DND-41 (cell line): ENCODE results near the gene RSPH9.
A peak's percentile ranks its signal among the peaks of the same experiment; 100 is the strongest.

ENCODE experiments used
- ATAC-seq: fragments of 200-7000 bp; cut with Tn5 transposase; 3 replicates; pipeline ENCODE4 v1.9.1; 2021; ENCODE audit warnings: low read depth; ENCODE audit not compliant: insufficient read depth
- DNase-seq: peaks from one replicate; pipeline ENCODE4 v3.0.0-alpha.2; 2020
- H2AFZ ChIP-seq: 2 replicates; pipeline ENCODE4 v1.6.0; 2012; ENCODE audit warnings: low read depth, low read length
- H3K27ac ChIP-seq: 2 replicates; pipeline ENCODE4 v1.5.1; 2012; ENCODE audit warnings: low read length, inconsistent platforms
- H3K27me3 ChIP-seq: fragments of 200-600 bp; sonication (generic); 2 replicates; pipeline ENCODE4 v1.6.0; 2012; ENCODE audit warnings: low read length, mild to moderate bottlenecking, inconsistent platforms; ENCODE audit not compliant: insufficient read depth, poor library complexity
- H3K36me3 ChIP-seq: 2 replicates; pipeline ENCODE4 v1.5.1; 2012; ENCODE audit warnings: low read length, inconsistent platforms; ENCODE audit not compliant: insufficient read depth
- H3K4me1 ChIP-seq: 2 replicates; pipeline ENCODE4 v1.5.1; 2012; ENCODE audit warnings: mild to moderate bottlenecking, low read length; ENCODE audit not compliant: insufficient read depth
- H3K4me2 ChIP-seq: 2 replicates; pipeline ENCODE4 v1.6.0; 2012; ENCODE audit warnings: mild to moderate bottlenecking, moderate library complexity, low read length, inconsistent platforms; ENCODE audit not compliant: insufficient read depth
- H3K4me3 ChIP-seq, 2 experiments: fragments of 200-600 bp in 1 of 2; shearing (Covaris generic) in 1 of 2; 2 replicates each; pipeline ENCODE4 v1.5.1; 2012 to 2016; ENCODE audit warnings: inconsistent platforms in 2 of 2, low read length in 2 of 2, mild to moderate bottlenecking in 2 of 2, low read depth in 1 of 2, moderate library complexity in 1 of 2
- H3K79me2 ChIP-seq: 2 replicates; pipeline ENCODE4 v1.6.0; 2012; ENCODE audit warnings: low read length, inconsistent platforms; ENCODE audit not compliant: insufficient read depth
- H3K9ac ChIP-seq: 2 replicates; pipeline ENCODE4 v1.6.0; 2012; ENCODE audit warnings: low read depth, mild to moderate bottlenecking, inconsistent platforms, low read length, moderate library complexity
- H3K9me3 ChIP-seq: 2 replicates; pipeline ENCODE4 v1.5.1; 2012; ENCODE audit warnings: low read length, moderate library complexity, mild to moderate bottlenecking, inconsistent platforms; ENCODE audit not compliant: insufficient read depth, severe bottlenecking
- H4K20me1 ChIP-seq: 2 replicates; pipeline ENCODE4 v1.6.0; 2012; ENCODE audit warnings: low read length; ENCODE audit not compliant: insufficient read depth
- EZH2 ChIP-seq: IDR thresholded peaks from 3 replicates; pipeline ENCODE4 v1.6.1; 2012; ENCODE audit warnings: borderline replicate concordance, low read depth, mild to moderate bottlenecking, moderate library complexity, low read length, inconsistent platforms; ENCODE audit not compliant: severe bottlenecking
- TF ChIP-seq, protein P1 (sequence below): IDR thresholded peaks from 2 replicates; pipeline ENCODE4 v1.5.1; 2012; ENCODE audit warnings: borderline replicate concordance, low read length, moderate library complexity, mild to moderate bottlenecking; ENCODE audit not compliant: poor library complexity, severe bottlenecking; ENCODE audit errors: extremely low read depth

RSPH9 gene

DNA sequence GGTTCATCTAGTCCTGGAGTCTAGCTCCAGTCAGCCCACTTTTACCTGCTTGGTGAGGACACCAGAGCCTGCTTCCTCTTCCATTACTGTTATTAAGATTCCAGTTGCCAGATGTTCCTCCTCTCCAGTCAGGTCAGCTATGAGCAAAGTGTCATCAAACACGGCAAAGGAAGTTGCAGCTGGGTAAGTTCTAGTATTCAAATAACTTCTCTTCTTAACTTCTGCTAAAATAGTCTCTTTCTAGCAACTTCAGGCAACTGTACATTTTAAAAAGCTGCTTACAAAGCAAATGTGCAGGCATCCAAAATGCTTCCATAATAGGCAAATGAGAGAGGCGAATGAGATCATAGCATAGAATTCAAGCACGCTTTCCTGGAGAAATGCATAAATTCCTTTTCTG, 61.2 kb downstream of the RSPH9 start:
- DNase-seq, result no peak
- H3K9ac ChIP-seq, result no peak overlapping the region
- no peak for ATAC-seq

DNA sequence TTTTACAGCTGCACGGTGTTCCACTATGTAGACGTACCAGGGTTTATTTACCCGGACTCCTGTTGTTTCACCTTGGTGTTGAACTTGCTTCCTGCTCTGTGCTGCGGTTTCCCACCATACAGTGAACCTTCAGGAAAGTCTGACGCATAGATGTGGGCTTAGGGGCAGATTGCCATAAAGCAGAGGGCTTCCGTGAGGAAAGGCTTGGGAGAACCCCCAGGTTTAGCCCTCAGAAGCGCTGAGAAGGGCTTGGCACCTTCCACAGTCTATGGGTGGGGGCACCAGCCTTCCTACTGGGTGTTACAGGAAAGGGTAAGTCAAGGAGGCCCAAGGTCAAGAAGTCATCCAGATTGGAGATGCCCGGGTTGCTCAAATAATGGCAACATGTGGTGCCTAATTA, 62.0 kb downstream of the RSPH9 start:
- Histone ChIP-seq H4K20me1 (no peaks in the 10 kb centered on the region), H3K4me1 (no peaks in the 10 kb centered on the region), H3K9me3 (no peaks in the 10 kb centered on the region), H3K4me3 (no peak overlapping the region), H3K27me3 (peaks cover 31% of the 10 kb centered on the region), H2AFZ (no peak overlapping the region), H3K4me2 (no peak overlapping the region), H3K9ac (no peak overlapping the region), H3K36me3 (no peaks in the 10 kb centered on the region), H3K79me2 (no peaks in the 10 kb centered on the region), H3K27ac (no peak overlapping the region)
- ATAC-seq (peak; percentile 39; the same call in 1 of the 3 replicates), DNase-seq (no peak)
- no peak for TF ChIP-seq EZH2
- TF ChIP-seq, protein P1, sequence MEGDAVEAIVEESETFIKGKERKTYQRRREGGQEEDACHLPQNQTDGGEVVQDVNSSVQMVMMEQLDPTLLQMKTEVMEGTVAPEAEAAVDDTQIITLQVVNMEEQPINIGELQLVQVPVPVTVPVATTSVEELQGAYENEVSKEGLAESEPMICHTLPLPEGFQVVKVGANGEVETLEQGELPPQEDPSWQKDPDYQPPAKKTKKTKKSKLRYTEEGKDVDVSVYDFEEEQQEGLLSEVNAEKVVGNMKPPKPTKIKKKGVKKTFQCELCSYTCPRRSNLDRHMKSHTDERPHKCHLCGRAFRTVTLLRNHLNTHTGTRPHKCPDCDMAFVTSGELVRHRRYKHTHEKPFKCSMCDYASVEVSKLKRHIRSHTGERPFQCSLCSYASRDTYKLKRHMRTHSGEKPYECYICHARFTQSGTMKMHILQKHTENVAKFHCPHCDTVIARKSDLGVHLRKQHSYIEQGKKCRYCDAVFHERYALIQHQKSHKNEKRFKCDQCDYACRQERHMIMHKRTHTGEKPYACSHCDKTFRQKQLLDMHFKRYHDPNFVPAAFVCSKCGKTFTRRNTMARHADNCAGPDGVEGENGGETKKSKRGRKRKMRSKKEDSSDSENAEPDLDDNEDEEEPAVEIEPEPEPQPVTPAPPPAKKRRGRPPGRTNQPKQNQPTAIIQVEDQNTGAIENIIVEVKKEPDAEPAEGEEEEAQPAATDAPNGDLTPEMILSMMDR, result no peak

More for the DNA sequence above, 61.2 kb downstream of the RSPH9 start:
- Histone ChIP-seq H3K9me3 (no peaks in the 10 kb centered on the region), H3K4me1 (no peaks in the 10 kb centered on the region), H4K20me1 (no peaks in the 10 kb centered on the region), H3K79me2 (no peaks in the 10 kb centered on the region), H2AFZ (no peak overlapping the region), H3K4me2 (no peak overlapping the region), H3K27ac (no peak overlapping the region), H3K27me3 (peaks cover 26% of the 10 kb centered on the region), H3K4me3 (no peak overlapping the region), H3K36me3 (no peaks in the 10 kb centered on the region)
- TF ChIP-seq, protein P1, result no peak
- TF ChIP-seq EZH2, result no peak

DNA sequence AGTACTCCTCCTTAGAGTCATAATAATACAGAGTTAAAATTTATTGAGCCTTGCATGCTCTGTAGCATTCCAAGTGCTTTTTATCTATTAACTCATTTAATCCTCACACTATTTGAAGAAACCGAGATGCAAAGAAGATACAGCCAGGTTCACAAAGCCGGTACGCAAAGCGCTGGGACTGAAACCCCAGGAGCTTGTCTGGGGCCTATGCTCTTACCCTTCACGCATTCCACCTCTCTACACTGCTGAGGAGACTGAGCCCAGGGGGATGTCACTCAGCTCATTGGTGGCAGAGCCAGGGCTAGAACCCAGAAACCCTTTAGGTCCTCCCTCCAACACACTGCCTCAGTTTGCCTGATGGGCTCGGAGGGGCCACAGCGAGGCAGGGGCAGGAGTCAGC, 62.4 kb downstream of the RSPH9 start:
- H4K20me1 ChIP-seq, result no peaks in the 10 kb centered on the region
- no peak overlapping the region for H2AFZ ChIP-seq
- no peaks in the 10 kb centered on the region for H3K79me2 ChIP-seq
- H3K4me1 ChIP-seq, result no peaks in the 10 kb centered on the region
- no peaks in the 10 kb centered on the region for H3K36me3 ChIP-seq
- TF ChIP-seq EZH2, result no peak
- no peak overlapping the region for H3K4me2 ChIP-seq
- H3K4me3 ChIP-seq, result no peak overlapping the region
- H3K27me3 ChIP-seq, result peaks cover 33% of the 10 kb centered on the region
- H3K9me3 ChIP-seq, result no peaks in the 10 kb centered on the region
- DNase-seq (no peak), ATAC-seq (no peak)
- no peak overlapping the region for H3K27ac ChIP-seq
- no peak overlapping the region for H3K9ac ChIP-seq

- no peaks in the 10 kb centered on the region for H4K20me1 ChIP-seq
- H2AFZ ChIP-seq, result no peak overlapping the region
- TF ChIP-seq, protein P1, result no peak
- TF ChIP-seq EZH2, result no peak
- H3K9ac ChIP-seq, result no peak overlapping the region
- H3K4me1 ChIP-seq, result no peaks in the 10 kb centered on the region
- ATAC-seq (no peak), DNase-seq (no peak)
- H3K27ac ChIP-seq, result no peak overlapping the region
- H3K4me3 ChIP-seq, result no peak overlapping the region
- no peaks in the 10 kb centered on the region for H3K36me3 ChIP-seq
- H3K4me2 ChIP-seq, result no peak overlapping the region
- H3K9me3 ChIP-seq, result no peaks in the 10 kb centered on the region
- no peaks in the 10 kb centered on the region for H3K79me2 ChIP-seq
- H3K27me3 ChIP-seq, result peaks cover 33% of the 10 kb centered on the region
Observed at GRCh38 chr6:43707767-43708166, 62.9 kb downstream of the RSPH9 start.
